GM06990 (cell line): ENCODE results near the gene TSNAXIP1.

ENCODE experiments used
- DNase-seq: peaks from one replicate; pipeline ENCODE4 v3.0.0-alpha.2; 2011; ENCODE audit not compliant: insufficient read length; ENCODE audit errors: extremely low read depth
- H3K27me3 ChIP-seq: replicated peaks from 2 replicates; pipeline ENCODE4 v1.6.0; 2011; ENCODE audit warnings: low read length; ENCODE audit not compliant: control insufficient read depth, insufficient read depth
- H3K36me3 ChIP-seq: 2 replicates; pipeline ENCODE4 v1.5.1; 2011; ENCODE audit warnings: low read length; ENCODE audit not compliant: control insufficient read depth, insufficient read depth
- H3K4me3 ChIP-seq: replicated peaks from 2 replicates; pipeline ENCODE4 v1.5.1; 2011; ENCODE audit warnings: low read depth, mild to moderate bottlenecking, control low read depth, low read length
- TF ChIP-seq, protein P1 (sequence below): IDR thresholded peaks from 2 replicates; pipeline ENCODE4 v1.5.1; 2011; ENCODE audit warnings: low read length, control low read depth, mild to moderate bottlenecking, inconsistent platforms; ENCODE audit not compliant: insufficient read depth, poor library complexity, severe bottlenecking

TSNAXIP1 gene, protein sequence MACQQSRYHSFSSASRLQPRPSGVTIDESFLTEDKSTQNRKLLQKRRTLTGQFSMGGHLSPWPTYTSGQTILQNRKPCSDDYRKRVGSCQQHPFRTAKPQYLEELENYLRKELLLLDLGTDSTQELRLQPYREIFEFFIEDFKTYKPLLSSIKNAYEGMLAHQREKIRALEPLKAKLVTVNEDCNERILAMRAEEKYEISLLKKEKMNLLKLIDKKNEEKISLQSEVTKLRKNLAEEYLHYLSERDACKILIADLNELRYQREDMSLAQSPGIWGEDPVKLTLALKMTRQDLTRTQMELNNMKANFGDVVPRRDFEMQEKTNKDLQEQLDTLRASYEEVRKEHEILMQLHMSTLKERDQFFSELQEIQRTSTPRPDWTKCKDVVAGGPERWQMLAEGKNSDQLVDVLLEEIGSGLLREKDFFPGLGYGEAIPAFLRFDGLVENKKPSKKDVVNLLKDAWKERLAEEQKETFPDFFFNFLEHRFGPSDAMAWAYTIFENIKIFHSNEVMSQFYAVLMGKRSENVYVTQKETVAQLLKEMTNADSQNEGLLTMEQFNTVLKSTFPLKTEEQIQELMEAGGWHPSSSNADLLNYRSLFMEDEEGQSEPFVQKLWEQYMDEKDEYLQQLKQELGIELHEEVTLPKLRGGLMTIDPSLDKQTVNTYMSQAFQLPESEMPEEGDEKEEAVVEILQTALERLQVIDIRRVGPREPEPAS

DNA sequence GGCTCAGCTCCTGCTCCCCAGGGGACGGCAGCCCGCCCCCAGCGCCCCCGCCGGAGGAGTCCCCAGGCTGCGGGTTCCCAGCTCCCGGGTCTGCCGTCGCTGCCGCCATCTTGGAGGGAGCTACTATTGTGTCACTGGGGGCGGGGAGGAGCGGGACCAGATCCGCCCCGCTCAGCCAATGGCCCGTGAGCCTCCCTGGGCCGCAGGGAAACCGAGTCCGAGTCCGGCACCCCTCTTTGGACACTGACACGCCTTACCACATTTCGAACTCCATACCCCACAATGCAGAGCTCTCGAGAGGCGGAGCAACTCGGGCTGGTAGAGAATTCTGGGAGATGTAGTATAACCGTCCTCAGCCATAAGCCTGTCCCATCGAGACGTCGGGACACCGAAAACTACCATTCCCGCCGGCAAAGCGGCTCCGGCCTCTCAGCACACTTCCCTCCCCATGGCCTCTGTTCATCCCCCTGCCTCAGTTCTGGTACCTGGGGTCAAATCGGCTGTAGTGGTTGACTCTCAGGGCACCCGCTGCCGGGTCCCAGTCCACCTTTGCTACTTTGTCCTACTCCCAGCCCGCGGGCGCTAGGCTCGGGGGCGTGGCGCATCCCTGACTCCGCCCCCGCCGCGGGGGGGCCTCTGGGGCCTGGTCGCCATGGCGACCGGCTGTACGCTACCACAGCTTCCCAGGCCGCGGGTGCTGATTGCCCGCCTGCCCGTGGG lies at the start of gene TSNAXIP1, which contains the start of gene RANBP10:
Gene TSNAXIP1 (plus strand): TSS at position 462 of the 720 bp plus-strand sequence. CDS start 261 bp downstream, outside the sequence.
Gene RANBP10 (minus strand): TSS at position 133 of the 720 bp plus-strand sequence. CDS start 24 bp downstream, at position 109.
- DNase-seq = peak; percentile 96
- peaks cover 2% of the 10 kb centered on the region; the same call in 1 of the 2 replicates for H3K36me3 ChIP-seq
- H3K4me3 ChIP-seq = peak within 1 kb of the TSS; percentile 98
- TF ChIP-seq, protein P1, sequence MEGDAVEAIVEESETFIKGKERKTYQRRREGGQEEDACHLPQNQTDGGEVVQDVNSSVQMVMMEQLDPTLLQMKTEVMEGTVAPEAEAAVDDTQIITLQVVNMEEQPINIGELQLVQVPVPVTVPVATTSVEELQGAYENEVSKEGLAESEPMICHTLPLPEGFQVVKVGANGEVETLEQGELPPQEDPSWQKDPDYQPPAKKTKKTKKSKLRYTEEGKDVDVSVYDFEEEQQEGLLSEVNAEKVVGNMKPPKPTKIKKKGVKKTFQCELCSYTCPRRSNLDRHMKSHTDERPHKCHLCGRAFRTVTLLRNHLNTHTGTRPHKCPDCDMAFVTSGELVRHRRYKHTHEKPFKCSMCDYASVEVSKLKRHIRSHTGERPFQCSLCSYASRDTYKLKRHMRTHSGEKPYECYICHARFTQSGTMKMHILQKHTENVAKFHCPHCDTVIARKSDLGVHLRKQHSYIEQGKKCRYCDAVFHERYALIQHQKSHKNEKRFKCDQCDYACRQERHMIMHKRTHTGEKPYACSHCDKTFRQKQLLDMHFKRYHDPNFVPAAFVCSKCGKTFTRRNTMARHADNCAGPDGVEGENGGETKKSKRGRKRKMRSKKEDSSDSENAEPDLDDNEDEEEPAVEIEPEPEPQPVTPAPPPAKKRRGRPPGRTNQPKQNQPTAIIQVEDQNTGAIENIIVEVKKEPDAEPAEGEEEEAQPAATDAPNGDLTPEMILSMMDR = no peak
- no peaks in the 10 kb centered on the region for H3K27me3 ChIP-seq

DNA sequence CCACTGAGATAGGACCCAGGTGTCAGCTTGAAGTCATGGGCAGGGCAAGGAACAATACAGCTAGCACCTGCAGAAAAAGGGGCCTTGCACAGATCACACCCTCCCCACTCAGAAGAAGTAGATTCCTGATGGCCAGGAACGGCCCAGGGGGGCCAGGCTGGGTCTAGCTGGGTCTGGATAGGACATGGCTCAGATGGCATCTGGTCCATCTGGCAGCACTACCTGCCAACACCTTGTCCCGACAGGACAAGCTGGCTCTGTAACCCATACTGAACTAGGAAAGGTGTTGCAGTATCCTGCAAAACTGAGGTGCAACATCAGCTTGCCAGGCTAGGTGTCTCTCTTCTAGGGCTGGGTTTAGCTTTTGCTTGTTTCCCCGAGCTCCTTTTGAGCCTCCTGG lies 48.7 kb upstream of the TSNAXIP1 start:
- Histone ChIP-seq H3K4me3 (no peak overlapping the region), H3K36me3 (peaks cover 18% of the 10 kb centered on the region), H3K27me3 (no peaks in the 10 kb centered on the region)
- TF ChIP-seq, protein P1 = no peak
- no peak for DNase-seq

DNA sequence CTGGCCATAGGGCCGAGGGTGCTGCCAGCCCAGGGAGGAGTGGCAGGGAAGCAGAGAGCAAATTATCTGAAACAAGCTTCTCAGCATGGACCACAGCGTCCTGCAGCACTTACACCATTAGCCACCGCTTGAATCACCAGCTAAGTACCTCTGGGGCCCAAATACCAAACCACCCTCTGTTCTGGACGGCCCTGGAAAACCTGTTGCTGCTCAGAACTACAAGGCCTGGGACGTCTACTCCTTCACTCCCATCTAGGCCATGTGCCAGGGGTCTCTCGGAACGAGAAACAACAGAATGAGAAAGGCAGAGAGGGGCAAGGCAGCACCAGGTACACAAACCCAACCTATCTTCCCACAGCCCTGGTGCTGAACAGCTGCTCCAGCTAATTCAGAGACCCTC lies 47.7 kb upstream of the TSNAXIP1 start:
- no peak for DNase-seq
- Histone ChIP-seq H3K4me3 (no peak overlapping the region), H3K36me3 (peaks cover 20% of the 10 kb centered on the region), H3K27me3 (no peaks in the 10 kb centered on the region)
- TF ChIP-seq, protein P1 = no peak

DNA sequence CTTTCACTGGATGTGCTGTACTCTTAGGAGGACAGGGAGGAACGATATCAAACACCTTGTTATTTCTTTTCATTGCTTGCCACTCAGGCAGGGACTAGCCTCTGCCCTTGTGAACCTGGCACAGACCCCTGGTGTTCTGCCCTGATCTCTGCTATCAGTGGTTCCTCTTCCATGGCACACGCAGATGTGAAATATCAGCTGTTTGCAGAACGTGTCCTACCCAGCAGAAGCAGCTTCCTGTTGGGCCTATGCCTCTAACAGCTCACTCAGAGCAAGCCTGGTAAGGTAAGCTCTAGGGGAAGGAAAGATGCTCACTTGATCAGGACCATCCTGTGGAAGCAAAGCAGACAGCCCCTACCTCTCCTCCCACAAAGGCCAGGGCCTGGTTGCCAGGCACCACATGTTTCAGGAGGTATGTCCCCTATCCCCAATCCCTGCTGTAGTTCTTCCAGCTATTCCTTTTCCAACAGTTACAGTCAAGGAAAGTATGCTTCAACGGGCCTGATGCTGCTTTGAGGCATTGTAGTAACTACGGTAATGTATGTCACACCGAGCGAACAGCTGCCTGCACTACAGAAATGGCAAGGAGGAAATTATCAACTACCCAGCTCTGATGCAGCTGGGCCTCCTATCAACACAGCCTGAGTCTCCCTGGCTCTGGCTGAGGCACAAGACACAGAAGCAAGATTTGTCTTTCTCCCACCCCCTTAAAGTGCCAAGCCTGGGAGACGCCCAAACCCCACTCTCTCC lies 46.3 kb upstream of the TSNAXIP1 start:
- no peak for DNase-seq
- peaks cover 16% of the 10 kb centered on the region for H3K36me3 ChIP-seq
- no peak overlapping the region for H3K4me3 ChIP-seq
- H3K27me3 ChIP-seq = no peaks in the 10 kb centered on the region
- TF ChIP-seq, protein P1 = no peak

DNA sequence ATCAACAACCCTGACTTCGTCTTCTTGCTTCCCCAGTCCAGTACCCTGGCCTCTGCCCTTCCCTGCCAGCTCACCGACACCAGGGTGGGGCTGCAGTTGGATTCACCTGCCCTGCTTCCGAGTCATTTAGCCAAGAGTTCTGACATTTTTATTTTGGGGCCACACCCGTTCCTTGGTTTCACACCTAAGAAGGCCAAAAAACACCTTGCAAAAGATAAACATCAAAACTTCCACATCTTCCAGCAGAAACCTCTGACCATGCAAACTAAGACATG lies 45.8 kb upstream of the TSNAXIP1 start:
- no peak for DNase-seq
- Histone ChIP-seq H3K4me3 (no peak overlapping the region), H3K36me3 (peaks cover 16% of the 10 kb centered on the region), H3K27me3 (no peaks in the 10 kb centered on the region)
- TF ChIP-seq, protein P1 = no peak
